Measurements from ENCODE around the gene GCNA.

Gene GCNA

DNA sequence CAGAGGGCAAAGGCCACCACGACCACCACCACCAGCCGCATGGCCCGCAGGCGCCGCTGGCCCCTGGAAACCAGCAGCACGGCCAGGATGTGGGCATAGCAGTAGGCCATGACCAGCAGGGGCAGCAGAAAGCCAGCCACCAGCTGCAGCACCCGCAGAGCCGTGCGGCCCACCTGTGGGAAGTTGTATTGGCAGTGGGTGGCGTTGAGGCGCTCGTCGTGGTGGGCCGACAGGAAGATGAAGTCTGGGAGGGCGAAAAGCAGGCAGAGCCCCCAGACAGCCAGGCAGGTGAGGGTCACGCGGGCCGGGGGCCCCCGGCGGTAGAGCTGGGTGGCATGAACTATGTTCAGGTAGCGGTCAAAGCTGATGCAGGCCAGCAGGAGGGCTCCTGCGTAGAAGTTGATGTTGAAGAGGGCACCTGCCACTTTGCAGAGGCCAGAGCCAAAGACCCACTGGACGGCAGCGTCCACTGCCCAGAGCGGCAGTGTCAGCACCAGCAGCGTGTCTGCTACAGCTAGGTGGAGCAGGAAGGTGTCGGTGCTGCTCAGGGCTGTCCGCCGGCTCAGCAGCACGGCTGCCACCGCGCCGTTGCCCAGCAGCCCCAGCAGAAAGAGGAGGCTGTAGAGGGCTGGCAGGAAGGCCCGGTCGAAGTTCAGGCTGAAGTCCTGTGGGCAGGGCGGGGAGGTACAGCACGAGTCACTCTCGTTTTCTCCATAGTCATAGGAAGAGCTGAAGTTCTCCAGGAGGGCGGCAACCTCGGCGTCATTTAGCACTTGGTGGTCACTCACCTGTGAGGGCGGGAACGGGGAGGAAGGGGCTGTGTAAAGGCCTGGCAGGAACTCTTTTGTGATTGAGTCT lies 38.7 kb downstream of the GCNA start:
- no peak for DNase-seq

DNA sequence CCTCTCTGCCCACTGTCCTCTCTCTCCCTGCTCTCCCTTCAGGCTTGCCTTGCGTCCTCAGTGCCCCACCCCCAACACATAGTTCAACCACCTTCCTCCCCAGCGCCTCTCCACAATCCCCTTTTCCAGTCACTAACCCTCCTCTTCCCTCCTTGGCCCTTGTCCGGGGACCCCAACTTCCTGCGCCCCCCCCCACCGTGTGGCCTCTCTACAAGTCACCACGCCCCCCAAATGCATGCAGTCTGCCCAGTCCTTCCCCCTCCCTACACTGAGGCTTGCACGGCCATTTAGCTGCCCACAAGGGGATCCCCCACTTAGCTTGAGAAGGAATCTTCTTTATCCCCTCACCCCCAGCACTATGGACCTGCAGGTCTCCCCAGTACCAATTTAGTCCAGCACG lies 39.5 kb downstream of the GCNA start:
- DNase-seq: no peak

DNA sequence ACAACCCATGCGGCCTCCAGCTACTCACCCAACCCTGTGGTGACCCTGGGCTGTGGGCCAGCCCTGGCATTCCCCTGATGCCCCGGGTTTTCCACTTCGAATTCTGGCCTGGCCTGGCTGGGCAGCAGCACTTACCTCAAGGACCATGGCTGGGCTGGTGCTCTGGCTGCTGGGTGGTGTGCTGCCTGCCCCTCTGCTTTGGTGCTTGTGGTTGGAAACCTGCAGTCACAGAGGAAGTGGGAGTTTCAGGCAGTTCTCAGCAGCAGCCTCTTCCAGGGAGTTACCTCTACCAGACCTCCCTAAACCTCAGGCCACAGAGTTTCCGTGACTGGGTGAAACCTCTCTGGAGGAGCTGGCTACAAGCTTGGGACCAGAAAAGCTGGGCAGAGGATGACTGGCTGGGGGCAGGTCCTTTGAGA lies 40.1 kb downstream of the GCNA start, which contains the start of gene CXCR3:
Gene CXCR3 (minus strand): TSS at position 209 of the 419 bp plus-strand sequence. CDS start 62 bp downstream, at position 147.
- peak; percentile 8 for DNase-seq

DNA sequence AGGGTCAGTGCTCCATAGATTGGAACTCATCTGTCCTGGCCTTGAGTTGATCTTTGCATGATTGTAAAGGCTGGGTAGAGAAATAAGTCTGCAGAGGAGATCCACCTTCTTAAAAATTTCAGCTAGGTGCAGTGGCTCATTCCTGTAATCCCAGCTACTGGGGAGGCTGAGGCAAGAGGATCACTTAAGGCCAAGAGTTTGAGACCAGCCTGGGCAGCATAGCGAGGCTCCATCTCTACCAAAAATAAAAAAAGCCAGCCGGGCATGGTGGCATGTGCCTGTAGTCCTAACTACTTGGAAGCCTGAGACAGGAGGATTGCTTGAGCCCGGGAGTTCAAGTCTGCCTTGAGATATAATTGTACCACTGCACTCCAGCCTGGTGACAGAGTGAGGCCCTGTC lies 40.5 kb downstream of the GCNA start:
- DNase-seq: no peak

DNA sequence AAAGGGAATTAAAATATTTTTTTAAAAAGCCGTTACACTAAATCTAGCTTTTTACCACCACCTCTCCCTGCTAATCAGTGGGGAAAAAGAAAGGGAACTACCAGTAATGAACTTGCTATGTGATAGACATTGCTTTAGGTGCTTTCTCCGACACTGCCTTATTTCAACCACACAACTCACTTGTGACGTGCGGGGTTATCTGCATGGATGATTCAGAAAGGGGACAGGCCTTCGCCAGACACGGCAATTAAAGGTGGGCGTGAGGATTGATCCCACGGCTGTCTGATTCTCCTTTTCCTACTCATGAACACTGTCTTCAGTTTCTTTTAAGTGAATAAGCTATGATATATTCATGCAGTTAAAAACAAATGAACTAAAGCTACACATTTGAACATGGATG lies 41.0 kb downstream of the GCNA start:
- DNase-seq: peak; percentile 3

DNA sequence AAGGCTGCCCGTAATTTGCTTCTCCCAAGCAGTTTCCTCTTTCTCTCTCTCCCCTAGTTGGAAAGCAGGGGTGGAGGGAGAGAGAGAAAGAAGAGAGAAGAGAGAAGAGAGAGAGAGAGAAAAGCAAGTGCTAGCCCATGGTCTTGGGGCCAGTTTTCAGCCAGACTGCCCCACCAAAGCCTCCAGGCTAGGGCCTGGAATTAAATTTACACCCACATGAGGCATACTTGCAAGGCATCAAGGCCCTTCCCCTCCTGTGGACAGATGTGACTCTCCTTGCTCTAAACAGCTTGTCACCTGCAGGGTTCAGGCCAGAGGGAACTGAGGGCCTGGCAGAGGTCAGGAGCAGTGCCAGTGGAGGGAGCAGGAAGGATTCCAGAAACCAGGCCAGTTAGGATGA lies 41.7 kb downstream of the GCNA start:
- DNase-seq: no peak

DNA sequence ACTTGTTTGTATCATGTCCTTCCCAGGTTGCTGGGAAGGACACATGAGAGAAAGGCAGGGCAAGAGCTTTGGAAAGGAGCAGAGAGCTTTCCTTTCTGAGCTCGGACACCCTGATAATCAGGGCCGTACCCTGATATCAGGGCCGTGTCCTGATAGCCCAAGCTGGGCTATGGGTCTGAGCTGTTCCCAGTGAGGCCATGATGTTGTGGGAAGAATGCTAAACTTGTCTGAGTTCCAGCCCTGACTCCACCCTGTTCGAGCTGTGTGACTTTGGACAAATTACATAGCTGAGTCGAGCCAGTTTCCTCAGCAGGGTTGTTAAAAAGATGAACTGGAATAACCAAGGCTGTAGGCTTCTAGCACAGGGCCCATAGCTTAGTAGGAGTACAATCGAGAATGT lies 43.4 kb downstream of the GCNA start:
- no peak for DNase-seq

DNA sequence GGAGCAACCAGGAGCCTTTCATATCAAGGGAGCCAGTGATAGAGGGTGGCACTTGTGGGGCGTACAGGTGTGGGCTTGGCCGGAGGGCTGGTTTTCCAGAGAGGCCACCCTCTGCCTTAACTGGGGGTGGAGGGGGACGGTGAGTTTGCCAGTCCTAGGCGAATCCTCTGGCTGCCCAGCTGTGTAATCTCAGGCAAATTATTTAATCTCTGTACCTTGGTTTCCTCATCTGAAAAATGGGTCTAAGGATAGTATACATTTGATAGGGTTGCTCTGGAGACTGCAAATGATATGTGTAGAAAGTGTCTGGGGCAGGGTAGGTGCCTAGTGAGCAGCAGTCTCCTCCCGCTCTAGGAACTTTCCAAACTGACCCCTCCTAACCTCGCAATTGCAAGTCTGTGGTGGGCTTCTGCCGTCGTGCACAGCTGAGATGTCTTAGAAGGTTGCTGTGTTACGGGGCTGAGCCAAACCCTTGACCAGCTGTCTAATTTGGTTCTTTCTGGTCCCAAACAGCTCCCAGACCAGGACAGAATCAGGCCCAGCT lies 43.9 kb downstream of the GCNA start:
- no peak for DNase-seq

DNA sequence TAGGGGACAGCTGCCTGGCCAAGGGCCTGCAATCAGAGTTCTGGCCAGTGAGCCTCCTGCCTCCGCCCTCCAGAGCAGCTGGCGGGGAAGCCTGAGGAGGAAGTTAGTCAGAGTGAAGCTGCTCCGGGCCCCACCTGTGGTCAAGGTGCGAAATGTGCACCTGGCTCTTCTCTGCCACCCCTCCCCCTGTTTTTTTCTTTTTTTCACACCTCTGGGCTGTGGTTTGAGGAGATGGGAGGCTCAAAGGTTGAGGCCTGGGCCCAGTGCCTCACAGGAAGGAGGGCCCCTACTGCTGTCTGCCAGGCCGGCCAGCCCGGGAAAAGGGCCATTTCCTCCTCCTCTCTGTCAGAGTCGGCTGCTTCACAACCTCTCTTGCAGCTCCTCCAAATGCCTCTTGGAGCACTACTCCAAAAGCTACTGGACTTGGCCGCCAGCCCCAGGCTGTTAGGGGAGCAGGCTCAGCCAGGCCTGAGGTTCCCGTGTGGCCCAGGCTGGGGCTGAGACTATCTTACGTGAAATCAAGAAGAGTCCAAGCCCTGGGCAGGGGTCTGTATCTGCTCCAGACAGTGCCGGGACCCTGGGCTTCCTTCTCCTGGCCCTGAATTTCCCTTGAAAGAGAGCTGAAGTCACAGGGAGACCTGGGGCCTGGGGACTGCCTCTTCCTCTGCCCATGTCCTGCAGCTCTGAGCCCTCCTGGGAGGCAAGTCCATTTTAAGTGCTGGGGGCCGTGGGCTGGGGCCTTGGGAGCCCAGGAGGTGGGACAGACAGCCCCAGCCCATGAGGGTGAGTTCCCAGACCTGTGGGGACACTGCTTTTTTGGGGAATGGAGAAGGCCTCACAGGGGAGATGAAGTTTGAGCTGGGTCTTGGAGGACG lies 44.6 kb downstream of the GCNA start:
- DNase-seq: peak; percentile 7

DNA sequence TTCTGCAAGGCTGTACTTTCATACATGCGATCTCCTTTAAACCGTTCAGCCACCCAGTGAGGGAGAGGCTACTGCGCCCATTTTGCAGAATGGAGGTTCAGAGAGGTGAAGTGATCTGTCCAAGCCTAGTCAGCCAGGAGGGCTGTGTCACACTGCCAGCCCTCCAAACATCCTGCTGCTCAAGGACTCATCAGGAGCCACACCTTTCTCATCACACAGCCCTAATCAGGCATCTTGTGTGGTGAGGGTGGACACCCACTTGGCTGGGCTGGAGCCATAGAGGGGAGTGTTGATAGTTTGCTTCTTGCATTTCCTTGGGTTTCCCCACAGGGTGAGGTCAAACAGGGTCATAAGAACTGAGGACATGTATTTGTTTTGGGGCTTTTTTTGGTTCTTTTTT lies 45.5 kb downstream of the GCNA start:
- DNase-seq: no peak

DNA sequence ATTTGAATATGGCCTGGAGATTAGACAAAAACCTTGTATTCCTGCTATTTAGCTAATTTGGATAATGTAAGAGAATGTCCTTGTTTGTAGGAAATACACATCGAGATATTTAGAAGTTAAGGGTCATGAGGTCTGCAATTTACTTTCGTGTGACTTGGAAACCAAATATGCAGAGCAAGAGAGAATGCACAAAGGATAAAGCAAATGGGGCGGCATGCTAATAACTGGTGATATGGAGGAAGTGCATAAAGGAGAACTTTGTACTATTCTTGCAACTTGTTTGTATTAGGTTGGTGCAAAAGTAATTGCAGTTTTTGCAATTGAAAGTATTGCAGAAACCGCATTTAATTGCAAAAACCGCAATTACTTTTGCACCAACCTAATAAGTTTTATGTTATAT lies 47.2 kb downstream of the GCNA start:
- DNase-seq: no peak

DNA sequence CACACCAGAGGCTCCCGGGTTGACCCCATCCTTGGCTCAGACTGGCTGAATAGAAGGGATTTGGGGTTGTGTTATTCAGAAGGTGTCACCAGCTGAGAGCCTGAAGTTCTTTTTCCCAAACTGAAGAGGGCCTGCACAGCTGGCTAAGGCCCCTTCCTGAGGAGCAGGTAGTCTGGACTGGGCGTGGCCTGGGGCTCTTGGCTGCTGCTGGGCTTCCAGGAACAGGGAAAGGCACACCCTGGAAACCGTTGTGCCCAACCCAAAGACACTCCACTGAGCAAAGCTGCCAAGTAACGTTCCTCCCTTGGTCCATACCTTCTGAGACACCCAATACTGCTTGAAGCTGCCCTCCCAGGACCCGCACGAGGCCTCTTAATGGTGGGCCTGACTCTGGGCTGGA lies 48.3 kb downstream of the GCNA start:
- DNase-seq: no peak

DNA sequence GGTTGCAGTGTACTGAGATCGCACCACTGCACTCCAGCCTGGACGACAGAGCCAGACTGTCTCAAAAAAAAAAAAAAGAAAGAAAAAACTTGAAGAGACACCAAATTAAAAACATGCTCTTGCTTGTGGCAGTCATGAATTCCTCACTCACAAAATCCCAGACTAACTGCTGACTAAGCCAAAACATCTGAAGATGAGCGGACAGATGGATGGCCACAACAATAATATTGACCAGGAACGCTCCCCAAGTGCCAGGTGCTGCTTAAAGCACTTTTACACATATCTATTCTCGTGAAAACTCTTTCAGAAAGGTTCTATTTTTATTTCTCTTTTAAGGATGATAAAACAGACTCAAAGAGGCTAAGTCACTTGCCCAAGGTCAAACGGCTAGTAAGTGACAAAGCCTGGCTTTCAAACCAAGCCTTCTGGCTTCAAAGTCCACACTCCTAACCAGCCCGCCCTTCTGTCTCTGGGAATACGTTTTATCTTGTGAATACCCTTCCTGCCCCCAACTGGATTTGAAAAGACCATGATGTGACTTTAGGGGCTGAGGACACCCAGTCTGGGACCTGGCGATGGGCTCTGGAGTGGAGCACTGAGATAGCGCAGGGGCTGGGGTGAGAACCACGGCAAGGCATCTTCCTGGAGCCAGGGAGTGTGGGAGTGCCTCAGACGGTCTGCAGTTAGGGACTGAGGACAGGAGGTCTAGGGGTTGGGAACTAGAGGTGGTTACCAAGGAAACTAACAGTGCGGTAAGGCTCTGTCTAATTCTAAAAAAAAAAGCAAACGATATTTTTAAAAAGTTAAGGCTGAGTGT lies 49.6 kb downstream of the GCNA start:
- DNase-seq: no peak

DNA sequence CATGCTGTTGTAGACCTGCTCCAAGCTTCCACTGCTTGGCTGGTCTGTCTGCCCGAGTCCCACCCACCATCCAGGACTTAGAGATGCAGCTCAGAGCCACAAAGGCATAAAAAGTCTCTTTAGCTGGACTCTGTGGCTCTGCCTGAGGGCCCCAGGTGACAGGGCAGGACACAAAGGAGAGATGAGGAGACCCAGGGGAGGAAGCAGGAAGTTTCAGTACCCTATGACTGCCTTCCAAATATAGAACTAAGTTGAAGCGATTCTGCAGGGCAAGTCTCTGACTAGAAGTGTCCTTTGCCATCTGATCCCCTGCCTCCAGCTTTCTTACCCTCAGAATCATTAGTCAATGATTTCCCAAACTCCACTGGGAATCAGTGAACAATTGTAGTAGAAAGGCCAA lies 51.2 kb downstream of the GCNA start:
- DNase-seq: no peak

DNA sequence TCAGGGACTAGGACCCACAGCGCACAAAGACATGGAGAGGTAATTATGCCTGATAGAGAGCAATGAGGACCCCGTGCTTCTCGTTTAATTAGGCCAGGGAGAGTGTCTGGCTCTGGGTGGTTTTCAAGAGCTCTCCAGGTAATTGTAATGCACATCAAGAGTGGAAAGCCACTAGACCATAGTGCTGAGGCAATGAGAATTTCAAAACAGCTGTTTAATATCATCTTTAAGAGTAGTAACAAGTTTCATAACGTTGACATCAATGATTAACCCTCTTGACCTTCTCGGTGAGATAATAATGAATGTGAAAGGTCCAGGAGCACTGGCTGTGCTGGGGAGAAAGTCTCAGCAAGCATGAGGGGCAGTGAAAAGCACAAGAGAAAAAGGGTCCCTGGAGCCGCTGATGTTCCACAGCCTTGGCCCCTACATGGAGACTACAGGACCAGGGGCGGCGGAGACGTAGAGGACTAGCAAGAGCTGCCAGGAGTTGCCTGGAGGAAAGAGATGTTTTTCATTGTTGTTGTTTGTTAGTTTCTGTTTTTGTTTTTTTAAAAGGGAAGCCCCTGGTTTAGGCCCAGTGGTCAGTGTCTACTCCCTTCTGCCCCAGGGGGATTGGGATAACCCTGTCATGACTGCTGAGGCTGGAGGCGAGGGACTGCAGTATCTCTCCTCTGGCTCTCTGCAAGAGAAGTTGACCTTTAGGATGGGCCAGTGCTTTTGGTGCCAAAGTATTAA lies 54.9 kb downstream of the GCNA start:
- no peak for DNase-seq

DNA sequence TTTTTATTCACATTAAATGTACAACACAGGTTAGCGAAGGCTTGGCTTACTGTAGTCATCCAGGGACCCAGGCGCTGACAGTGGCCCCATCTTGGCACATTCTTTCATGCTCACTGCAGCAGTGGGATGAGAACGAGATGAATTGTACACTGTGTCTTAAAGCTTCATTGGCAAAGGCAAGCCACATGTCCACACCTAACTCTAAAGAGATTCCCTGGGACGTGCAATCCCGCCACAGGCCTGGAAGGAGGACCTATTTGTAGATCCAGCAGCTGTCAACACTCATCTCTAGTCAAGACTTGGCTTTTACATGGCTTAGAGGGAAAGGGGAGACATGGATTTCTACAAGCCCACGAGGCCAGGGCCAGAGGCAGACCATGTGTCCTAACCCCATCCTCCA lies 56.1 kb downstream of the GCNA start:
- no peak for DNase-seq

DNA sequence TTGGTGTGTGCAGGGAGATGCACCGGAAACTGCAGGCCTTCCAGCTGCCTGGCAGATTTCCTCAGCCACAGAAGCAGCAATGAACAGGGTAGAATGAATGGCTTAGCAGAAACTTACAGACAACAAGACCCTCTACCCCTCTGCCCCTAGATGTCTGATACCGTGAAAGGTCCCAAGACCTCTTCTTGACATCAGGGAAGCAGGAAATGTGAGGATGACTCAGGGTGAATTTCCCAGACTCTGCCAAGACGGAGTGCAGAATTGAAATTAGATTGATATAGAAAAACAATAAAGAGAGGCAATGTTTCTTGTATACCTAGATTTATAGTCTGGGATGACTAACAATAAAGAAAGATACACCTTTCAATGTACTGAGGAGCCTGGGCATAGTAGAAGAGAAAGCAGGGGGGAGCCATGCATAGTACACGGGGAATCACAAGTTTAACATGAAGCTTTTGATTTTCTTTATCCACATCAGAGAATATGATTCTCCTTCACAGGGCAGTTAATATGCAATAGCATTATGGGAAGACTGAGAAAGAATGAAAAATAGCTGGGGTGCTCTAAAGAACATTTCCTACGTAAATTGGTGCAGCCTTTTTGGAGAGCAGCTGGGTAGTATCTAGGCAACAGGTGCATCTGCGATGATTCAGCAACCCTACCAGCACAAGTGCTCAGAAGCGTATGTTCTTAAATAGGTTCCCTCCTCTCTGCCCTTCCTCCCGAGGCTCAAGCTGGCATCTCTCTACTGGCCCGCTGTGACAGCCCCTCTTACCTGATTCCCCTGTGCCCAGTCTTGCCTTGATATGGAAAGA lies 58.4 kb downstream of the GCNA start:
- DNase-seq: no peak

DNA sequence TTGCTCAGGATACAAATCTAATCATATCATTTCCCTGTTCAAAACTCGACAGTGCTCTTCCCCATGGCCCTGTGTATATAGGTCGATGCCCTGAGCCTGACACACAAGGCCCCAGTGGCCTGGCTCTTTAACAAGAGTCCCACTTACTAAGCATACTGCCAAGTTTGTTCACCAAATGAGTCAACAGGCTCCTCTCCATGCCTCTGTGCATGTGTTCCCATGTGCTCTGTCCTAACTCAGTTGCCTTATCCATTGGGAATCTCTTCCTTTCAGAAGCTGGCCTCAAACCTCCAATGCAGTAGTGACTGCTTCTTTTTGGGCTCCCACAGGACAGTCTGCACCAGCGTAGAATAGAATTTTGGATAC lies 59.0 kb downstream of the GCNA start:
- DNase-seq: no peak

DNA sequence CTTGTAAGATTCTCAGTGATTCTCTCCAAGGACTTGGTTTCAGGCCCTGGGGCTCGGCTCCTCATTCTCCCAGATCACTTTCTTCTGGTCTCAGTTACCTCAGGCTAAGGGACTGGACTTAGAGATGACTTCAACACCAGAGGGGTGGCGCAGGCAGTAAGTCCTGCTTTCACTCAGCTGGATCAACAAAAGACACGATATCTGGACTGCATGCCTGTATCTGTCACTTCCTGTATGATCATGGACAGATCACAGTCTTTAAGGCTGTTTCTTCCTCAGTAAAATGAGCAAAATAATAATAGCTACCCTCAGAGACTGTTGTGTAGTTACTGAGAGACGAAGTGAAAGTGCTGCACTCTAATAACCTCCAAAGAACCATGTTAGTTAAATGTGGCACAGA lies 59.6 kb downstream of the GCNA start:
- DNase-seq: no peak

DNA sequence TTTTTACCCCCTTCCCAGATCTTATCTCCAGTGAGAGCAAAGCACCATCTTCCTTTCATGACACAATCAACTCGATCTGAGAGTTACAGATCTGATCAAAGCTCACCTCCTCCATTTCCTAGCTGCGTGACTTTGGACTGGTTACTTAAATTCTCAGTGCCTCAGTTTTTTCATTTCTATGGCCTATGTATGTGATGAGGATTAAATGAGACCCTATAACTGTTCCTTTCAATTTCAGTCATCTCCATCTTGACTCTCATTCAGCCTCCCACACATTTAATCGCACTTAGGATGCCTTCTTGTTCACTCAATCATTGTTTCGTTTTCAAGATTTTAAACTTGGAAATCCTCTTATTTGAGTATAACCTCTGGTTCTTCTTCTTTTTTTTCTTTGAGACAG lies 60.2 kb downstream of the GCNA start:
- DNase-seq: no peak

DNA sequence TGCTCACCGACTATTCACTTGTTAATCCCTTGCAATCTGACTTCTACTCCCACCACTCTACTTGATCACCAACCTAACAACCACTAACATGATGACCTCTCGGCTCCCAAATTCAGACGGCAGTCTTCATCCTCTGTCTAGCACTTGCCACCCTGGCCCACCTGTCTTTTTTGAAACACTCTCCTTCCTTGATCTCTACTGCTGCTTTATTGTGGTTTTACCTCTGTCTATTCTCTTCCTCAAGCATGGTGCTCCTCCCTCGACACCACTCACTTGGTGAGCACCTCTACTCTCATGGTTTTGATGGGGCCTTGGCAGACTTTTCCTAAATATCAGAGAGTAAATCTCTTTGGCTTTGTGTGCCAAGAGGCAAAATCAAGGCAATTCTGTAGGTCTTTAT lies 61.8 kb downstream of the GCNA start:
- DNase-seq: no peak

Data from effector CD8-positive, alpha-beta T cell (primary cell).